K562 (cell line): ENCODE data around the gene STX1A. TPM values are rescaled to one million over a fixed set of nuclear protein-coding genes. Genes with fewer than 3 reads are reported as not detected.

Experiments
- AFF4 ChIP-seq: sonication (generic); formaldehyde crosslinking; IDR thresholded peaks from 2 replicates; pipeline ENCODE4 v1.8.0; 2023; ENCODE audit warnings: mild to moderate bottlenecking, missing genetic modification reagents
- BHLHE40 ChIP-seq: IDR thresholded peaks from 2 replicates; pipeline ENCODE4 v1.6.1; 2011; ENCODE audit warnings: low read length, improper control_type of control experiment
- CEBPB ChIP-seq: fragments of 450-650 bp; IDR thresholded peaks from 2 replicates; pipeline ENCODE4 v1.6.1; 2016; ENCODE audit warnings: missing genetic modification characterization, missing compliant biosample characterization
- CREM ChIP-seq: IDR thresholded peaks from 2 replicates; pipeline ENCODE4 v1.6.1; 2014; ENCODE audit warnings: antibody characterized with exemption, low read depth
- DIDO1 ChIP-seq: fragments of 450-650 bp; IDR thresholded peaks from 2 replicates; pipeline ENCODE4 v1.6.1; 2016; ENCODE audit warnings: low read depth, missing biosample characterization, missing genetic modification characterization
- EGR1 ChIP-seq: fragments of 450-650 bp; conservative IDR thresholded peaks from 2 replicates; pipeline ENCODE4 v1.6.1; 2017; ENCODE audit warnings: mild to moderate bottlenecking
- ELK3 ChIP-seq: fragments of 450-650 bp; formaldehyde crosslinking; IDR thresholded peaks from 2 replicates; pipeline ENCODE4 v1.4.0; 2020; ENCODE audit warnings: mild to moderate bottlenecking
- ETS1 ChIP-seq: conservative IDR thresholded peaks from 2 replicates; pipeline ENCODE4 v1.6.1; 2011; ENCODE audit warnings: low read depth, mild to moderate bottlenecking, low read length; ENCODE audit not compliant: control insufficient read depth
- GTF2E2 ChIP-seq: fragments of 200-800 bp; sonication (Bioruptor generic); IDR thresholded peaks from 2 replicates; pipeline ENCODE4 v1.6.1; 2016; ENCODE audit warnings: missing genetic modification characterization, missing compliant biosample characterization
- GTF2F1 ChIP-seq: IDR thresholded peaks from 2 replicates; pipeline ENCODE4 v1.6.1; 2011; ENCODE audit warnings: low read depth, low read length, improper control_type of control experiment
- KDM2B ChIP-seq: fragments of 250-450 bp; sonication (Bioruptor Pico); IDR thresholded peaks from 2 replicates; pipeline ENCODE4 v1.8.0; 2021; ENCODE audit warnings: mild to moderate bottlenecking, moderate library complexity
- MLLT1 ChIP-seq, 2 experiments: fragments of 450-650 bp; IDR thresholded peaks; 2 replicates each; pipeline ENCODE4 v1.6.1; 2016
- NR2C1 ChIP-seq, 2 experiments: fragments of 450-650 bp; IDR thresholded peaks; 2 replicates each; pipeline ENCODE4 v1.6.1; 2017; ENCODE audit warnings: mild to moderate bottlenecking in 2 of 2, antibody characterized with exemption in 1 of 2, inconsistent platforms in 1 of 2, missing compliant biosample characterization in 1 of 2, missing genetic modification characterization in 1 of 2
- PHF8 ChIP-seq: fragments of 200-600 bp; sonication (generic); IDR thresholded peaks from 2 replicates; pipeline ENCODE4 v1.6.1; 2012; ENCODE audit warnings: mixed run types, mild to moderate bottlenecking, inconsistent platforms, low read length, moderate library complexity, borderline replicate concordance
- SIRT6 ChIP-seq: IDR thresholded peaks from one replicate; pipeline ENCODE4 v1.6.1; 2012; ENCODE audit warnings: low read depth, mild to moderate bottlenecking, control low read depth, inconsistent platforms, low read length, moderate library complexity
- SIX5 ChIP-seq, 2 experiments: IDR thresholded peaks; 2 replicates each; pipeline ENCODE4 v1.6.1; 2011; ENCODE audit warnings: low read length in 2 of 2, borderline replicate concordance in 1 of 2, low read depth in 1 of 2, mild to moderate bottlenecking in 1 of 2, moderate library complexity in 1 of 2; ENCODE audit not compliant: insufficient read depth in 1 of 2
- TAF9B ChIP-seq: fragments of 450-650 bp; IDR thresholded peaks from 2 replicates; pipeline ENCODE4 v1.6.1; 2018; ENCODE audit warnings: mild to moderate bottlenecking; ENCODE audit not compliant: partially characterized antibody
- WHSC1 ChIP-seq: IDR thresholded peaks from one replicate; pipeline ENCODE4 v1.6.1; 2012; ENCODE audit warnings: low read length, control low read depth, inconsistent platforms
- ZBTB7A ChIP-seq: IDR thresholded peaks from 2 replicates; pipeline ENCODE4 v1.6.1; 2011; ENCODE audit warnings: low read depth, mild to moderate bottlenecking, low read length, moderate library complexity, borderline replicate concordance; ENCODE audit not compliant: control insufficient read depth
- ZFX ChIP-seq: sonication (generic); formaldehyde crosslinking; IDR thresholded peaks from 2 replicates; pipeline ENCODE4 v1.8.0; 2022; ENCODE audit warnings: mild to moderate bottlenecking, missing genetic modification reagents, moderate library complexity
- polyA plus RNA-seq, 8 experiments: library from polyadenylated mRNA; depleted of rRNA in 4 of 8; stranded (reverse) in 5 of 8; unstranded in 3 of 8; fragments of >200 nt; fragmentation: Nextera tagmentation in 2 of 8; fragmentation: Illumina TruSeq in 1 of 8; extraction: Ambion mirVana in 2 of 8; extraction: Trizol in 1 of 8; gene quantifications; 2 replicates each; pipeline versions ENCODE4 v1.2.1 to v1.2.3, GENCODE V29; 2011 to 2014; ENCODE audit warnings: inconsistent platforms in 1 of 8, missing spikeins in 1 of 8
- total RNA-seq, 7 experiments: library from RNA; depleted of rRNA in 6 of 7; stranded (reverse); fragments of >200 nt in 6 of 7; fragmentation: Illumina TruSeq in 2 of 7; extraction: Trizol in 2 of 7; gene quantifications; 2 replicates each; pipeline versions ENCODE4 v1.2.1 to v1.2.3, GENCODE V29; 2011 to 2021; ENCODE audit warnings: low replicate concordance in 1 of 7

STX1A gene
- total and polyA plus RNA-seq, 9 of the 15 experiments (the other 6 are each of a cell fraction or from before 2014, with no cell fraction given) = 0.04 to 15.1 (median 6.3) TPM

GRCh38 chr7:73683056-73683787 lies 36.2 kb downstream of the STX1A start, which contains the start of the genes BUD23 and DNAJC30 (continued):
- TF ChIP-seq ZFX (CRISPR knock-in tag) (peak; percentile 99), CEBPB (no peak), CREM (peak; percentile 99), PHF8 (peak; percentile 98), DIDO1 (peak; percentile 87), KDM2B (0 out of 2 replicates have a peak, but pooled peaks have one; percentile 35), EGR1 (peak; percentile 79), ETS1 (peak; percentile 90), ELK3 (CRISPR knock-in tag) (no peak), GTF2E2 (tag) (0 out of 2 replicates have a peak, but pooled peaks have one; percentile 49), NR2C1 (IDR thresholded peaks at IDR 0.05) (no peak), NR2C1 (tag; IDR thresholded peaks at IDR 0.05) (peak; percentile 17; the same call in 1 of the 2 replicates), SIX5 (IDR thresholded peaks at IDR 0.05; ENCODE audit: borderline replicate concordance in 1 of 2, insufficient read depth in 1 of 2, low read depth in 1 of 2, low read length in 2 of 2) (peak; percentile 24 to 30; a peak in 2 of 4 replicates), WHSC1 (no peak), TAF9B (peak; percentile 91), GTF2F1 (no peak), MLLT1 (IDR thresholded peaks at IDR 0.05) (peak in 1 of 2 experiments; percentile 85; a peak in 2 of 4 replicates), AFF4 (CRISPR knock-in tag) (0 out of 2 replicates have a peak, but pooled peaks have one; percentile 39), BHLHE40 (peak; percentile 76), SIRT6 (no peak), ZBTB7A (peak; percentile 69; the same call in 1 of the 2 replicates)
